Neutrophil (primary cell): Measurements from ENCODE around the gene TENM3.
"Not testable (repeated sequence)": the region's sequence is repeated elsewhere in the genome, so short reads cannot be mapped to it uniquely, and the experiment has no call there.

ENCODE experiments used
- H3K27ac ChIP-seq: fragments of 200-600 bp; sonication (generic); 2 replicates; pipeline ENCODE4 v1.5.1; 2016; ENCODE audit warnings: mild to moderate bottlenecking, moderate library complexity
- H3K27me3 ChIP-seq: fragments of 200-600 bp; sonication (generic); 2 replicates; pipeline ENCODE4 v1.6.0; 2016; ENCODE audit warnings: mild to moderate bottlenecking
- H3K36me3 ChIP-seq: fragments of 200-600 bp; sonication (generic); 2 replicates; pipeline ENCODE4 v1.5.1; 2017
- H3K4me1 ChIP-seq, 2 experiments: fragments of 200-600 bp in 1 of 2; sonication (generic) in 1 of 2; 1 replicate in 1 of 2; 2 replicates in 1 of 2; pipeline versions ENCODE4 v1.5.1 to v1.6.1; 2013 to 2016; ENCODE audit warnings: low read depth in 1 of 2, low read length in 1 of 2, mild to moderate bottlenecking in 1 of 2, moderate library complexity in 1 of 2; ENCODE audit not compliant: control insufficient read depth in 1 of 2, insufficient read depth in 1 of 2
- H3K4me3 ChIP-seq, 2 experiments: fragments of 200-600 bp in 1 of 2; sonication (generic) in 1 of 2; 1 replicate in 1 of 2; 2 replicates in 1 of 2; pipeline ENCODE4 v1.5.1; 2013 to 2016; ENCODE audit warnings: low read depth in 1 of 2, low read length in 1 of 2, mild to moderate bottlenecking in 1 of 2, moderate library complexity in 1 of 2
- H3K9me3 ChIP-seq: fragments of 200-600 bp; sonication (generic); 2 replicates; pipeline ENCODE4 v1.5.1; 2016
- CTCF ChIP-seq: fragments of 200-600 bp; sonication (generic); IDR thresholded peaks from 2 replicates; pipeline ENCODE4 v1.5.1; 2016; ENCODE audit warnings: antibody characterized with exemption

Gene TENM3

DNA sequence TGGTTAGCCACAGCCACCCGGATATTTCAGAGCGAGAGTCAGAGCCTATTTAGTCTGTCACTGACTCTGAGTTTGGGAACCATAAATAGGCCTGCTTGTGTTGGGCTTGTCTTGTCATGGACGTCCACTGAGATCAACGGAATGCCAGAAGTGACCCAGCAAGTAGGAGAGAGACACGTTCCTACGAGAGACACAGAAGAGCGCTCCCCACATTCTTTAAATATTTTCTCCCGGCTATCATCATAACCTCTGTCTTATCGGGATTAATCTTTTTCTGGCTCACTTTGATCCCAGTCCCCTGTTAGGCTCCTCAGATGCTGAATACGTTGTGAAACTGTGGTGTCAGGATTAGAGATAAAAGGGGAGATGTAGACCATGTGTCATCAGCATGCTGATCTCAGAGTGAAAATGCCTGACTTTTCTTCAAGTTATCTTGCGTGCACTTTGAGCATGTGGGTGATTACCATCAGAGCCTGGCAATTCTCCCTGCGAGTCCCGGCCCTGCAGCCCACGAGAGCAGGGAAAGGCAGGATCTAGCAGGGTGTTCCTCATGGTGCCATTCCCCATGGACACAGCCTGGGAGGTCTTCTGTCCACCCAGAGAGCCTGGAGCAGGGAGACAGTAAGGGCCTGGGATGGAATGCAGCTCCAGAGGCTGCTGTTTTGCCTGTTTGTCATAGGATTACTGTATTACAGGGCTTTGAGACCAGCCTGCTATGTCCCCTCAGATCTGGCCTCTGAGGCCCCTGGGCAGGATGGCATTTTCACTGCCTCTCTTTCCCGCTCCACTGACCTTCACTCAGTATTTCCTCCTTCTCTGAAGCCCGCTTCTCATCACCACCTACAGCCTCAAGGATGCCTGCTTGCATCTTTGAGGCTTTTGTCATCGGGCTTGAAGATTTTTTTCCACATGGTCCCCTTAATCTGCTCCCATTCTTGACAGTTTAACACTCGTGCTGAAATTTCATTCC is 2.8 kb upstream of the TENM3 start:
- Histone ChIP-seq H3K4me1 (no peaks in the 10 kb centered on the region), H3K27me3 (no peaks in the 10 kb centered on the region), H3K9me3 (no peaks in the 10 kb centered on the region), H3K27ac (no peak overlapping the region), H3K36me3 (no peaks in the 10 kb centered on the region), H3K4me3 (no peak overlapping the region)
- TF ChIP-seq CTCF: no peak

- not testable (repeated sequence) for H3K36me3 ChIP-seq, H3K27me3 ChIP-seq, H3K4me1 ChIP-seq, H3K27ac ChIP-seq, H3K9me3 ChIP-seq, H3K4me3 ChIP-seq
These were observed 942 bp upstream of the TENM3 start for GRCh38 chr4:182242260-182242659.

DNA sequence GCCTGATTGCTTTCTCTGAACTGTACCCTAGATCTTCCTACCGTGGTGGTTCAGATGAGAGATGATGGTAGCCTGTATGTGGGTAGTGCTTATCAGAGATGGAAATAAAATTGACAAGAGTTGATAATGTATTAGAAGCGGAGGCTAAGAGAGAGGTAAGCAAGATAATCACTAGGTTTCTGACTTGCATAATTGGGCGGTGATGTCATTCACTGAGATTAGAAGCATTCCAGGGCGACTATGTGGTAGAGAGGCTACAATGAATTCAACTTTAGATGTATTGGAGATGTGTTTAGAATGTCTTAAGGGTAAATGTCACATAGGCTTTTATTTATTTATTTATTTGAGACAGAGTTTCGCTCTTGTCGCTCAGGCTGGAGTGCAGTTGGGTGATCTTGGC is 415 bp upstream of the TENM3 start:
- H3K27ac ChIP-seq: no peak overlapping the region
- no peaks in the 10 kb centered on the region for H3K9me3 ChIP-seq
- TF ChIP-seq CTCF: no peak
- H3K27me3 ChIP-seq: no peaks in the 10 kb centered on the region
- H3K36me3 ChIP-seq: no peaks in the 10 kb centered on the region
- H3K4me1 ChIP-seq: no peaks in the 10 kb centered on the region
- no peak overlapping the region for H3K4me3 ChIP-seq

DNA sequence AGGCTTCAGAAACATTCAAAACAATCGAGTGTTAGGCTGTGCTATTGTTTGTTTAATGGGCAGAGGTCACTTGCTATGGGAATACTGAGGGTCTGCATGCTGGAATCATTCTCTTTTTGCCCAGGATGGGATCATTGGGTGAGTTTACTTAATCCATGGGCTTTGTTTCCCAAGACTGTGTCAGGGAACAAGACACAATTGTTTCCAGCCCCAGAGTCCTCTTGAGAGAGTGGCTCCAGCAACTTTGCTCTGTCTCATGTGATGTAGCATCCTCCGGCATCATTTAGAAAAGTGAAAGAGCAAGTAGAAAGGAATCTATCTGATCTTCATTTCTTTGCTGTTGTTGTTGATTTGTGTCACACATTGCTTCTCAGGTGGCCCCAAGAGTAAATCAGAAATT is 1.8 kb downstream of the TENM3 start:
- Histone ChIP-seq H3K4me3 (no peak overlapping the region), H3K36me3 (no peaks in the 10 kb centered on the region), H3K9me3 (no peaks in the 10 kb centered on the region), H3K27me3 (no peaks in the 10 kb centered on the region), H3K27ac (no peak overlapping the region), H3K4me1 (no peaks in the 10 kb centered on the region)
- TF ChIP-seq CTCF: no peak

GRCh38 chr4:182245541-182246215 is 2.5 kb downstream of the TENM3 start:
- Histone ChIP-seq H3K27ac (no peak overlapping the region), H3K4me3 (no peak overlapping the region), H3K27me3 (no peaks in the 10 kb centered on the region), H3K4me1 (no peaks in the 10 kb centered on the region), H3K36me3 (no peaks in the 10 kb centered on the region), H3K9me3 (no peaks in the 10 kb centered on the region)
- TF ChIP-seq CTCF: no peak
